SH-SY5Y (cell line): ENCODE measurements around the gene GOLT1A.

Source experiments
- GATA2 ChIP-seq: IDR thresholded peaks from 2 replicates; pipeline ENCODE4 v1.6.1; 2011; ENCODE audit warnings: mild to moderate bottlenecking, low read depth, low read length
- GATA3 ChIP-seq: IDR thresholded peaks from 2 replicates; pipeline ENCODE4 v1.6.1; 2011; ENCODE audit warnings: low read depth, mild to moderate bottlenecking, low read length, moderate library complexity

Gene GOLT1A

DNA sequence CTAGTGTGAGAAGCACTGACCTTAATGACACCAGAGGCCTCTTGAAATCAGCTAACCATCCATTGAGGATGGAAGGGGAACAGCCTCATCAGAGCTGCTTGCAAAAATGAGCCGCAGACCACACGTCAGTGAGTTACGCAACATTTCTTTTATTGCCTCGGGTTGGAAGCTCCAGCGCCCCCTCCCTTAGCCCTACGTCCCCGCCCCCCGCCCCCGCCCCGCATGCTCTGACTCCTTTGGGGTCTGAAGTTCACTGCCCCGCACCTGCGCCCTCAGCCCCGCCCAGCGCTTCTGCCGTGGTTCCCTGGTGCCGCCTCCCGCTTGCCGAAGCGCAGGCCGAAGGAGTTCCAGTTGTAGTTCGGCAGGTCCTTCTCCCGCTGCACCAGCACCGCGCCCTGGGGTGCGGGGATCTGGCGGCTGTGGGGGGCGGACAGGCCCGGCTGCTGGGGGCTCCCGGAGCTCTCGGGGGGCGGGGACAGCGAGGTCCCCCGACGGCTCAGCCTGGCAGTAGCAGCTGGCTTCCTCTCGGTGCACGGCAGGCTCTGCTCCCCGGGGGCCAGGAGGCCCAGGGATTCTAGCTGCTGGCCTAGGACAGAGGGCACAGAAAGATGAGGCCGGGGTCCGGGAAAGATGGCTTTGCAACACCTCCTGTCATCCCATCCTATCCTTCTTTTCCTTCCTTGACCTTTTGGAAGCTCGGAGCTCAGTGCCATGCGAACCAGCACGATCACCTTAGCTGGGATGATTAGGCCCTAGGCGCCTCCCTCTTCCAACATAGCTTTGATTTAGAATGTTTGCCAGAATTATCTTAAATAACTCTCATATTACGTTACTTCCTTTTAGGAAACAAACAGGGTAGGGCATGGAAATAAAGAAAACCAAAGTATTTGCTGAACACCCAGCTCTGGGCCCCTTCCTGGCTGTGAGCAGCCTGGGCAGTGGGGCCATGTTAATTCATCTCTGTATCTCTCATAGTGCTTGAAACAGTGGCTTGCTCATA, 23.3 kb downstream of the GOLT1A start:
- TF ChIP-seq GATA2 (no peak), GATA3 (no peak)

DNA sequence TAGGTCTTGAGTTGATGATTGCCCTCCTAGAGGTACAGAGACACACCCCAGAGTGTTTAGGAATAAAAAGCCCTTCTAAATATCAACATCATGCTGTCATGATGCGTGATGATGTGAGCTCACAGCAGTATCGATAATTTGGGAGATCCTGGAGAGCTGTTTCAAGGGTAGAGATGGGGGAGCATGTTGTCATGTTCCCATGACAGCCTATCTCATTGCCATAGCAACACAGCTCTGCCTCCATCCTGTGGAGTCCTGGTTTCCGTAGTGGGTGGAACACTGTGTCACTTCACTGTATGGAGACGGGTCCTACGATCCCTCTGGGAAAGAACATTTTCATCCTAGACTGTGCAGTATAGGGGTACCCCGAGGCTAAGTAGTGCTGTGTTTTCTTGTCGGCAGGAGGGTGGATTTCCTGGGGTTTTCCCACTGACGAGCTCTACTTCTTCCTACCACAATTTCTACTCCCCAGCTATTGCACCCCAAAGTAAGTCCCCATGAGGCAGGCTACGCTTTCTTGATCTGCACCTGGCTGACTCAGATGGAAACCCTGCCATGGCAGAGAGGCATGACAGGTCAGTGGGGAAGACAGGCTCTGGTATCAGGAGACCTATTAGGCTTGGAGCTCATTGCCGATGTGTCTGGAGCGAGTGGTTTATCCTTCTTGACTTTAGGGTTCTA, 24.7 kb downstream of the GOLT1A start:
- TF ChIP-seq GATA2 (no peak), GATA3 (no peak)

DNA sequence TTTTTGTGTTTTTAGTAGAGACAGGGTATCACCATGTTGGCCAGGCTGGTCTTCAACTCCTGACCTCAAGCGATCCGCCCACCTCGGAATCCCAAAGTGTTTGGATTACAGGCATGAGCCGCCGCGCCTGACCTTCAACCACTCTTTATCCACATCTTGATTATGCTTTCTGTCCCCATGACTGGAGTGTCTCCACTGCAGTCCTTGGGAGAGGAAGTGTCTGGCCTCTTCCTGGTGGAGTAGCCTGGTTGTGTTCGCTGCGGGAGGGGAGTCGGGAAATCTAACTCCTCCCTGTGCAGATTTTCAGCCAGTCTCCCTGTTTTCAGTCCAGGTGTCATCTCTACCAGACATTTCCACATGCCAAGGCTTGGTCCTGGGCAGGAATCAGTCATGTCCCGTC, 27.2 kb downstream of the GOLT1A start:
- TF ChIP-seq GATA3 (no peak), GATA2 (no peak)

DNA sequence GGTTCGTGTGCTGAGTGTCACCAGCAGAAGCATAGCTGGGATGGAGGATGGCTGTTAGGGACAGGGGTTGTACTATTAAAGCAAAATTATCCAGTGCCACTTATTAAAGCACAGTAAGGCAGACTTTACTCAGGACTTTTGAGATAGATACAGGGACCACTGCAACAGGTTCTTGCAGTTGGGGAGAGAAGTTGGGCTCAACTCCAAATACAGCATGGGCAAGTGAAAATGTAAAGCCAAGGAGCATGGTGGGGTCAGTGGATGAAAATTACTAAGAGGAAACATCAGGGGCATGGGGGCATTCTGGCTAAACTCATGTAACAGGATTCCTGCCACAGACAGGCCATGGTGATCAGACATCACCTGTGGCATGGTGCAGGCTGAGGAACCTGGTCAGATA, 32.7 kb downstream of the GOLT1A start:
- TF ChIP-seq GATA2 (no peak), GATA3 (no peak)

DNA sequence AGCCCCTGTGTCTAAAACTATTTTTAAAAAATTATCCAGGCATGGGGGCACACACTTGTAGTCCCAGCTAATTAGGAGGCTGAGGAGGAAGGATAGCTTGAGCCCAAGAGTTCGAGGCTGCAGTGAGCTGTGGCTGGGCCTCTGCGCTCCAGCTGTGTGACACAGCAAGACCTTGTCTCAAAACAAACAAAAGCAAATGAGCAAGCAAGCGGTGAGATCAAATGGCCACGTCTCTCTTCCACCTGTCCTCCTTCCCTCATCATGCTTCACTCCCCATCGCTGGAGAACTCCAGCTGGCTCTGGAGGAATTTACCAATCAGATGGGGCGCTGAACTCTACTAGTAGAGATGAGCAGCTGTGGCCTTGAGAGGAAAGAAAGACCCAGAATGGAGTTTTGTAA, 33.7 kb downstream of the GOLT1A start:
- TF ChIP-seq GATA3 = no peak
- no peak for TF ChIP-seq GATA2

DNA sequence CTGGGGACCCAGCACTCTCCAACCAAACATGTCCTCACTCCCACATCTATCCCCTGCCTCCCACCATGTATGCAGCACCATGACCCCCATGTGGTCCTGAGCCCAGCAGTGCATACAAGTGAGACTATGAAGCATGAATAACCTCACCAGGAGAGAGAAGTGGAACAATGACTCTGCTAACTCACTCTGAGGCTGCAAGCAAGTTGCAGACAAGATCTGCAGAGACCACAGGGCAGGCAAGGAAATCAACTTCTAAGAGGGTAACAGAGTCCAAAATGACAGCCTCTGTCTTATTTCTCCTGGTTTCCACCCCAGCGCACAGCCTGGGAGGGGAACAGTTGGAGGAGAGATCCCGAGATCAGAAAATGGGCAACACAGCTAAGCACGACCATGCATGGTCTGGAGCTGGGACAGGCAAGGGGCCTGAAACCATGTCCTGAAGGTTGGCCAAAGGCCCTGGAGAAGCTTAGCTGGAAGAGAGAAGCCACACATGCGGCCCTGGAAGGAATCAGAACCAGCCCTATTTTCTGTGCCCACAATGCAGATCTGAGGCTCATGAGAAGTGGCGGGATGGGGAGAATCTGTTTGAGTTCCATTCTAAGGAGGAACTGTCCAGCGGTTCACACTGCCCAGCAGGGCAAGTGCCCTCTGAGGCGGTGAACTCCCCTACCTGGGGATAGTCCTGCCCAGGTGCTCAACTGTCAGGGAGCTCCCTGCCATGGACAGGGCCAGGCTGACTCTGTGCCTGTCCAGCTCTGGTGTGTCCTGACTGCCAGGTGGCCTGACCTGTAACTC, 35.1 kb downstream of the GOLT1A start:
- TF ChIP-seq GATA2 (no peak), GATA3 (no peak)

DNA sequence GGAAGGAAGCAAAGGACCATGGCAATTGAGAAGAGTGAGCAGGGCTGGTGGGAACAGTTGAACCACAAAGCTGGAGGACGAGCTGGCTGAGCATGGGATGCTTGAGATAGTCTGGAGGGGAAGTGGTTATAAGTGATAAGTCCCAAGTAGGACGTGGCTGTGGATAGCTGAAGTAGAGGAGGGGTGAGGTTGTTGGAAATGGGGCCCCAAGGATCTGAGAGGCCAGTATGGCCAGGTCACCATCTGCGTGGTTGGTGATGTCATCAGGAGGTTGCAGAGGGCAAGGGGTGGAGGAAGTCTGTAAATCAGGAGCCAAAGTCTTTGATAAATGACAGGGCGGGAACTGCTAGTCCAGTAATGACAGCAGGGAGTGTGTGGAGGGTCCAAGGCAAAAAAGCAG, 36.7 kb downstream of the GOLT1A start:
- TF ChIP-seq GATA3 = no peak

DNA sequence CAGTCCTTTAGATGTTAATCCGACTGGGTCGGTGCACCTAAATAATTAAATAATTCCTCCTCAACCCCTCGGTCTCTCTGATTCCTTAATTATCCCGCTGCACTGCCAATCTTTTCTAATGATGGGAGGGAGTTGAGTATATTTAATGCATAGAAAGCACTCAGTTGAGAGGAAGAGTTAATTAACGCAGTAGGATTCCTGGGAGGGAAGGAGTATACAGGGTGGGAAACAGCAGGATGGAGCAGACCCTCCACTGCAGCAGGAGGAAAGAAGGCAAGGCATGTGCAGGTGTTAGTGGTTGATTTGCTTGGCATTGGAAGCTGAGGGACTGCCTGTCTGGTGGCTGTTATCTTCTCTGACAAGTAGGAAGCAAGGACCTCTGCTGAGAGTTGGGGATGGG, 37.7 kb downstream of the GOLT1A start:
- no peak for TF ChIP-seq GATA2
- TF ChIP-seq GATA3 = no peak

DNA sequence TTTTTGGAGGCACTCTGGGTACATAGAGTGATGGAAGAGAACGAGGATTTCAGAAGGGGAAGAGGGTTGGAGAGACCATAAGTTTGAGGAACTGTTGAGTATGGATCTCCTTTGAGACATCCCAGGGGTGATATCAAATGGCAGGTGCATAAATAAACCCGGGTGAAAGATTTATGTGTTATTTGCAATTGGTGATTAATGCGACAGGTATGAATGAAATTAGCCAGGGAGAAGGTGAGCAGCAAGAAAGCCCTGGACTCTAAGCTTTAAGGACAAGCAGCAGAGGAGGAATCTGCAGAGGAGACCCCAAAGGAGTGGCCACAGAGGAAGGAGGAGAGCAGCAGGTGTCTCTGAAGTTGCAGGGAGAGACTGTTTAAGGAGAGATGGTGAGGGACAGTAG, 38.8 kb downstream of the GOLT1A start:
- no peak for TF ChIP-seq GATA2
- TF ChIP-seq GATA3 = no peak

DNA sequence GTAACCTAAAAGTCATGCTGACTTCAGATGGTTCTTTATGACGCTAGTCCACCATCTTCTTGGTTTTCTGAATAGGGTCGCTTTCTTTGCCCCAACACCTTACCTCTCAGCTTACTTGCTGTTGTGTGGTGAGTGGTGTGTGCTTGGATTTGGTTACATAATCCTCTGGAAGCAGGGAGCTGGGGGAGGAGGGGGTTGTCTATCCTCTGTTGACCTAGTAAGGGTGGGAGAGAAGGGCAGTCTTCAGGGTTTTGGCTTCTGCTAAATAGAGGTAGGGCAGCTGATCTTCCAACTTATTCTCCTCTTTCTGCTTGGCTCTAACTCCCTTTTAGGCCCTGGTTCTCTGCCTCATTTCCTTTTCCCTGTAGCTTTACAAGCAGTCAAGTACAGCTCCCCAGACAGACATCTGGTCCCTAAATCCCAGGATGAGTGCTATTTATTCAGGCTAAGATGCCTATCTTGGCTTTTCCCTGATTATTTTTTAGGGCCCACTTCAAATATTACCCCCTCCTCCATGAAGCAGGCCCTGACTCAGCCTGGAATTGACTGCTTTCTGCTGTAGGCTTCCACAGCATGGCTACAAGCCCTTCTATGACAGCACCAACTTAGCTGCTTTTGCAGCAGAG, 41.3 kb downstream of the GOLT1A start:
- no peak for TF ChIP-seq GATA3
- TF ChIP-seq GATA2 = peak; percentile 43; the same call in 1 of the 2 replicates

DNA sequence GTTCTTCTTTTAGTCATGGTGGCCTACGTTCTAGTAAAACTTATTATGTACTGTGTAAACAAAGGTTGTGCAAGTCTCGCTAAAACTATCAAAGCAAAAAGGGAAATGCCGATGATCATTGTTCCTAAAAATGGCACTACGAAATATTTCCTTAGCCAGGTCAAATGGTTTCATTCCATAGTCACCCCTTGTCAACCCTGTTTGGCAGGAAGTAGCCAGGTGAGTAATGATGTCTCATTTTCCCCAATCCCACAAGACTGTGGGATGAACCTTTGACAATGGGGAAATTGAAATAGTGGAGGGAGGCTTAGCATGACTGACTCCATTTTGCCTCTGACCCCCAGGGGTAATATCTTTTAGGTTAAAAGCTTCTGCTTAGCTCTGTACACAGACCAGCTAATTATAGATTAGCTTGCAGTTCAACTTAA, 42.0 kb downstream of the GOLT1A start:
- no peak for TF ChIP-seq GATA3

DNA sequence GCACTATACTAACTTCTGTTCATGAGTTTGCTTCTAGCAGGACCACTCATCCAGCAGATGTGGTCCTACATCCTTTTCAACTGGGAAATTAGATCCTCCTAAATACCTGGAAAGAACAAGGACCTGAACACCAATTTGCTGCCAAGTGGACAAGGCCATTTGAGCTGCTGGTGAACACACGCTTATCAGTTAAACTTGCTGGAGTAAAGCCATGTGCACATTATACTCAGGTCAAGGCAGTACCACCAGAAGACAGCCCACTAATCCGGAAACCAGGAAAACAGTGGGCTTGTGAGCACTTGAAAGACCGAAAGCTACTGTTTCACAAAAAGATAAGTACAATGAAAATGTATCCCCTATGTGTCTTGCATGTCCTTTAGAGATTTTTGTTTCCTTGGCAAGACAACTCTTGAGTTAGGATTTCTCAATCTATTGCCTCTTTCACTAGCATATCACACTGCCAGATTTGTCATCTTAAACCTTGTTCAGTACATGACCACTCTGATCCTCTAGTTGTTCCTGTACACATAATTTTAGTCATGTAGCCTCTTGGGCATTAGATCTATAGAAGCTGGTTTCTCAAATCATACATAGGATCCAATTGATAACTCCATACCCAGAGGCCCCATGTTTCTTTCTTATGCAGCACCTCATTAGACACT, 43.2 kb downstream of the GOLT1A start:
- TF ChIP-seq GATA2 (no peak), GATA3 (no peak)

DNA sequence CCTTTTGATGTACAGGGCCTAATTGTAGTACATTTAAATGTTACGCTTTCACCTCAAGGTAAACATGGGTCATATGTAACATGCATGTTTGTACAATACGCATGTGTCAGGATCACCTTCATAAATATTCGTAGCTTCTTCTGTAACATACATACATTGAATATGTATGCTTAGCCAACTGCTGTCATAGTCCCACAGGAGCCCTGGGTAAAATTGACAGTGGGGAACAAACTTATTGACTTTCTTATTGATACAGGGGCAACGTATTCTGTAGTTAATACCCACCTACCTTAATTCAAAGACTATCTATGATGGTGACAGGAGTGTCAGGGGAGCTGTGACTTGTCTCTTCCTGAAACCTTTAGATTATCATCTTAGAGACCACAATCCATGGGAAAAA, 43.9 kb downstream of the GOLT1A start:
- no peak for TF ChIP-seq GATA3
- TF ChIP-seq GATA2 = no peak
